ENCODE data around the gene FNDC8. TPM values are rescaled to one million over a fixed set of nuclear protein-coding genes. Genes with fewer than 3 reads are reported as not detected.
"Not testable (repeated sequence)": the region's sequence is repeated elsewhere in the genome, so short reads cannot be mapped to it uniquely, and the experiment has no call there.

Gene FNDC8
- total RNA-seq, 1 donor from 2014 or later, result not detected

DNA sequence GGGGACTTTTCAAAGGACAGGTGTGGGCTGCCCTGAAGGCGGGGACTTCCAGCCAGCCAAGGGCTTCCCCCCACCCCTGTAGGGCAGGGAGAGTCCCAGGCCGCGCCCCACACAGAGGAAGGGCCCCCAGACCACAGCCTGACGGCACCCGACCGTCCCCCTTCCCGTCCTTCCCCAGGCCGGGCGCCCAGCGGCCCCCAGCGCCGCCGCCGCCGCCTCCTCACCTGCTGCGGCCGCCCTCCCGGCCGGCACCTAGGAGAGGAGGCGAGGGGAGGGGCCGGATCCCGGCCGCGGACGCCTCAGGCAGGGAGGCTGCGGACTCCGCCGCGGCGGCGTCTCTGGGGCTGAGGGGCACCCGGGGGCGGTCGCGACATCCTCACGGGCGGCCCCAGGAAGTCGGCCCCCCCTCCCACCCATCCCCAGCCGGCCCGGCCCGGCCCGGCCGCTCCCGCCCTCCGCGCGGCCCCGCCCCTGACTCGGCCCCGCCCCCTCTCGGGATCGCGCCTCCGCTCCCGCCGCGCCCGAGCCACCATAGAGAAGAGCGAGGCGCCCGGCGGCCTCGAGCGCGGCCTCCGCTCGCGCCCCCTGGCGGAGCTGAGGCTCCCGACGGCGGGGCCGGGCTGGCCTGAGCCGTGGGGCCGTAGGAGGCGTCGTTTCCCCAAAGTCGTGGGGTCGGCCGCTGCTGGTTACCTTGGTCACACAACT lies 32.4 kb upstream of the FNDC8 start:
- Histone ChIP-seq H3K36me3 (ENCODE audit: control insufficient read depth, insufficient read depth, low read length) (no peaks in the 10 kb centered on the region), H3K27me3 (ENCODE audit: control insufficient read depth, insufficient read depth, low read length) (no peaks in the 10 kb centered on the region), H3K4me3 (ENCODE audit: low read depth, low read length) (peak overlapping the region; percentile 87)
- DNase-seq (ENCODE audit: low read depth), result peak; percentile 43
- peak; percentile 81 for TF ChIP-seq CTCF (IDR thresholded peaks at IDR 0.05; ENCODE audit: insufficient read depth, low read length, severe bottlenecking)
- no peak for FAIRE-seq

DNA sequence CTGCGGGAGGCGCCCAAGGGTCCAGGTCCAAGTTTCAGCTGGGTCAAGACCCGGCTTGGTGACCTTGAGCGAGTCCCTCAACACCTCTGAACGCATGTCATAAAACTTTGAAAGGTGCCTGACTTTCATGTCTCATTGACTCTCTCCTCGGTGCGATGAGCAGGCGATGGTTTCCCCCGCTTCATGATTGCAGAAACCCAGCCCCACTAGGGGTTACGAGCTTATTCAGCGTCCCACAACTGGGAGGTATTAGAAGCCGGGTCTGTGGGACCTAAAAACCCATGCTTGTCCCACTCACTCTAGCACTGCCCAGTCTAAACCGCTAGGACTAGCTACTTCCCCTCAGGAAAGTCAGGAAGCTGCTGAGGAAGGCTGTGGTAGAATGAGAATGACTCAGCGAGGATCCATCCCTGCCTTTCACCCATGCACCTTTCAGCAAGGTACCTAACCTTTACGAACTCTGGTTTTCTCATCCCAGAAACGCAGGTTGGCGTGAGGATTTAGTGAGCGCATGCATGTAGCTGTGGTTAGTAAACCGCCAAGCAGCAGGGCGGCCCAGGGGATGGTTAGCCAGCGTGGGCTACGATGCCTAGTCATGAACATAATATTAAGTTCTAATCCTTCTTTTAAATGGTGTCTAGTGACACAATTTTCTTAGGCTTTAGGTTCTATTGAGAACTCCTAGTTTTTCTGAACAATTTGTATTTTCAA lies 31.7 kb upstream of the FNDC8 start:
- no peaks in the 10 kb centered on the region for H3K36me3 ChIP-seq (ENCODE audit: control insufficient read depth, insufficient read depth, low read length)
- TF ChIP-seq CTCF (IDR thresholded peaks at IDR 0.05; ENCODE audit: insufficient read depth, low read length, severe bottlenecking), result no peak
- peak overlapping the region; percentile 41 for H3K4me3 ChIP-seq (ENCODE audit: low read depth, low read length)
- no peak for FAIRE-seq
- peak; percentile 76 for DNase-seq (ENCODE audit: low read depth)
- H3K27me3 ChIP-seq (ENCODE audit: control insufficient read depth, insufficient read depth, low read length), result no peaks in the 10 kb centered on the region

GRCh38 chr17:35090707-35091106 lies 30.7 kb upstream of the FNDC8 start:
- not testable (repeated sequence) for H3K27me3 ChIP-seq (ENCODE audit: control insufficient read depth, insufficient read depth, low read length); H3K36me3 ChIP-seq (ENCODE audit: control insufficient read depth, insufficient read depth, low read length); FAIRE-seq; H3K4me3 ChIP-seq (ENCODE audit: low read depth, low read length); DNase-seq (ENCODE audit: low read depth)

DNA sequence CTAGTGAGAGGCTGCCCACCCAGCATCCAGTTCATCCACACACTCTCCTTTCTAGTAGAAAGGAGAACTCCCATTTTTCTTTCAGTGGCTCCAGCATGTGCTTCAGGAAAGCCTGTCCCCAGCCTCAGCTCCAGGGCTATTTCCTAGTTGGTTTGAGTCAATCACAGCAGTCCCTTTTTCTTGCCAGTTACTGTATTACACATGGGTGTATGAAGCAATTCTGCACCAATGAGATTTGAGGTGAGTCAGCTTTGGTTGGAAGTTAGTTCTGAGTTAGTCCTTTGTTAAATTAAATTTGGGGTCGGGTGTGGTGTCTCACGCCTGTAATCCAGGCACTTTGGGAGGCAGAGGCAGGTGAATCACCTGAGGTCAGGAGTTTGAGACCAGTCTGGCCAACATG lies 26.5 kb upstream of the FNDC8 start:
- DNase-seq (ENCODE audit: low read depth), result peak; percentile 95
- Histone ChIP-seq H3K36me3 (ENCODE audit: control insufficient read depth, insufficient read depth, low read length) (no peaks in the 10 kb centered on the region), H3K27me3 (ENCODE audit: control insufficient read depth, insufficient read depth, low read length) (no peaks in the 10 kb centered on the region), H3K4me3 (ENCODE audit: low read depth, low read length) (no peak overlapping the region)
- TF ChIP-seq CTCF (IDR thresholded peaks at IDR 0.05; ENCODE audit: insufficient read depth, low read length, severe bottlenecking), result no peak
- peak; percentile 28 for FAIRE-seq

DNA sequence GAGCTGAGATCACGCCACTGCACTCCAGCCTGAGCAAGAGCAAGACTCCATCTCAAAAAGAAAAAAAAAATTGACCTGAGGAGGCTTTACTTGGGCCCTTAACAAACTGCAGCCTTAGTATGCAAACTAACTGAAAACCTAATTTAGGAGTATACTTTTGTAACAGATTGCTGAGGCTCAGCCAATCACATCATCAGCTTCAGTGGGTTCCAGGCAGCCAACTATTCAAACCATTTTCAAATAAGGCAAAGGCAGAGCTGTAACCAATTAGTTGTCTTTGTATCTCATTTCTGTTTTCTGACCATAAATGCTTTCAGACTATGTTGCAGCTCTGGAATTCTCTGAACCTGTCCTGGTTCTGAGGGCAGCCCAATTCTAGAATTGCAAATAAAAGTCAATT lies 25.7 kb upstream of the FNDC8 start:
- no peak overlapping the region for H3K4me3 ChIP-seq (ENCODE audit: low read depth, low read length)
- no peak for TF ChIP-seq CTCF (IDR thresholded peaks at IDR 0.05; ENCODE audit: insufficient read depth, low read length, severe bottlenecking)
- FAIRE-seq (no peak), DNase-seq (ENCODE audit: low read depth) (no peak)
- no peaks in the 10 kb centered on the region for H3K36me3 ChIP-seq (ENCODE audit: control insufficient read depth, insufficient read depth, low read length)
- H3K27me3 ChIP-seq (ENCODE audit: control insufficient read depth, insufficient read depth, low read length), result no peaks in the 10 kb centered on the region

- DNase-seq (ENCODE audit: low read depth) (no peak), FAIRE-seq (no peak)
- Histone ChIP-seq H3K27me3 (ENCODE audit: control insufficient read depth, insufficient read depth, low read length) (no peaks in the 10 kb centered on the region), H3K36me3 (ENCODE audit: control insufficient read depth, insufficient read depth, low read length) (no peaks in the 10 kb centered on the region), H3K4me3 (ENCODE audit: low read depth, low read length) (no peak overlapping the region)
- TF ChIP-seq CTCF (IDR thresholded peaks at IDR 0.05; ENCODE audit: insufficient read depth, low read length, severe bottlenecking), result no peak
Observed at GRCh38 chr17:35097776-35098175, 23.6 kb upstream of the FNDC8 start.

Data from bronchial epithelial cell (primary cell).